Uterus (tissue), 4 donors: ENCODE data around the gene DNAJB13. TPM values are rescaled to one million over a fixed set of nuclear protein-coding genes. Genes with fewer than 3 reads are reported as not detected.

Experiments
- DNase-seq, 2 donors: peaks; one replicate each; pipeline ENCODE4 v3.0.0-alpha.2; 2019 to 2020
- H3K27ac ChIP-seq, 2 donors: fragments of 200-600 bp; sonication (generic); 1 replicate in 1 of 2; 2 replicates in 1 of 2; pipeline ENCODE4 v1.5.1; 2016 to 2018
- H3K27me3 ChIP-seq, 2 donors: fragments of 200-600 bp; sonication (generic); one replicate each; pipeline ENCODE4 v1.5.1; 2018 to 2019; ENCODE audit warnings: control low read depth in 1 of 2
- H3K36me3 ChIP-seq, 2 donors: fragments of 200-600 bp; sonication (generic); one replicate each; pipeline ENCODE4 v1.5.1; 2019; ENCODE audit warnings: control low read depth in 1 of 2
- H3K4me1 ChIP-seq, 2 donors: fragments of 200-600 bp; sonication (generic); one replicate each; pipeline ENCODE4 v1.5.1; 2018 to 2019; ENCODE audit warnings: control low read depth in 1 of 2
- H3K4me3 ChIP-seq, 2 donors: fragments of 200-600 bp; sonication (generic); 1 replicate in 1 of 2; 2 replicates in 1 of 2; pipeline ENCODE4 v1.5.1; 2018 to 2019; ENCODE audit warnings: mild to moderate bottlenecking in 1 of 2
- H3K9me3 ChIP-seq, 2 donors: fragments of 200-600 bp; sonication (generic); one replicate each; pipeline ENCODE4 v1.5.1; 2019; ENCODE audit warnings: control low read depth in 1 of 2
- CTCF ChIP-seq, 4 experiments: fragments of 200-600 bp in 2 of 4; fragments of 450-650 bp in 2 of 4; sonication (generic) in 2 of 4; IDR thresholded peaks; one replicate each; pipeline ENCODE4 v1.5.1; 2016 to 2019; ENCODE audit warnings: antibody characterized with exemption in 4 of 4, mild to moderate bottlenecking in 2 of 4, moderate library complexity in 1 of 4
- POLR2A ChIP-seq, 2 donors: fragments of 450-650 bp; IDR thresholded peaks; one replicate each; pipeline ENCODE4 v1.6.1; 2016; ENCODE audit warnings: antibody characterized with exemption in 2 of 2, mild to moderate bottlenecking in 1 of 2, moderate library complexity in 1 of 2
- intact Hi-C: fragments of 100-400 bp; cut with DNase I; formaldehyde crosslinking; loops from one replicate; pipeline ENCODE4 v1.15.1; 2023; ENCODE audit warnings: low total_unique reads
- total RNA-seq, 4 donors: library from RNA; depleted of rRNA in 3 of 4; stranded (reverse); fragments of >200 nt in 3 of 4; gene quantifications; one replicate each; pipeline versions ENCODE4 v1.1.0 to v1.2.4, GENCODE V29; 2014 to 2023
- donor health status: DM: yes; HTN: yes; CAD: no.

DNAJB13 gene
- total RNA-seq, 4 donors from 2014 or later: 1.9 to 9.1 (median 4.6) TPM; not detected in 1

GRCh38 chr11:73942010-73942409 lies 8.8 kb upstream of the DNAJB13 start:
- intact Hi-C loops: no loop called here
- no peak for TF ChIP-seq CTCF (IDR thresholded peaks at IDR 0.05)
- TF ChIP-seq POLR2A (IDR thresholded peaks at IDR 0.05): no peak
- H3K4me1 ChIP-seq: no peaks in the 10 kb centered on the region
- no peak overlapping the region for H3K27ac ChIP-seq
- DNase-seq: no peak
- no peaks in the 10 kb centered on the region for H3K36me3 ChIP-seq
- H3K9me3 ChIP-seq: no peaks in the 10 kb centered on the region
- no peak overlapping the region for H3K4me3 ChIP-seq
- no peaks in the 10 kb centered on the region for H3K27me3 ChIP-seq

- no peaks in the 10 kb centered on the region for H3K36me3 ChIP-seq
- H3K9me3 ChIP-seq: no peaks in the 10 kb centered on the region
- DNase-seq: no peak
- H3K4me3 ChIP-seq: no peak overlapping the region
- TF ChIP-seq POLR2A (IDR thresholded peaks at IDR 0.05) (no peak), CTCF (IDR thresholded peaks at IDR 0.05) (no peak)
- intact Hi-C loops: no loop called here
- H3K4me1 ChIP-seq: no peaks in the 10 kb centered on the region
- H3K27me3 ChIP-seq: no peaks in the 10 kb centered on the region
- no peak overlapping the region for H3K27ac ChIP-seq
These were observed 6.7 kb upstream of the DNAJB13 start for GRCh38 chr11:73944085-73944484.

DNA sequence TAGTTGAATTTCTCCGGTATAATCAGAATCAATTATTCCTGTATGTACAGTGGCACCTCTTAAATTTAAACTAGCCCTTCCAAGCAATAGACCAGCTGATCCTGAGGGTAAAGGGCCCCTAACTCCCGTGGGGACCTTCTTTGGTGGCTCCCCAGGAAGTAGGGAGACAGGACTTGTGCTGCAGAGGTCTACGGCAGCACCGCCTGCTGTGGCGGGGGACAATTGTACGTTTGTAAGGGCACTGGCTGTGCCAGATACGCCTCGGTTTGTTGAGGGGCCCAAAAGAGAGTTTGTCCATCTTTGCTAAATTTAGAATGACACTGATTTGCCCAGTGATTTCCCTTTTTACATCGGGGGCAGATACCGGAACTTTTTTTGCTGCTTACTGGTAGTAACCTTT lies 5.9 kb upstream of the DNAJB13 start:
- H3K4me1 ChIP-seq: no peaks in the 10 kb centered on the region
- H3K27ac ChIP-seq: no peak overlapping the region
- no peaks in the 10 kb centered on the region for H3K27me3 ChIP-seq
- no peak overlapping the region for H3K4me3 ChIP-seq
- TF ChIP-seq POLR2A (IDR thresholded peaks at IDR 0.05) (no peak), CTCF (IDR thresholded peaks at IDR 0.05) (no peak)
- no peaks in the 10 kb centered on the region for H3K9me3 ChIP-seq
- H3K36me3 ChIP-seq: no peaks in the 10 kb centered on the region
- intact Hi-C loops: no loop called here
- DNase-seq: no peak

DNA sequence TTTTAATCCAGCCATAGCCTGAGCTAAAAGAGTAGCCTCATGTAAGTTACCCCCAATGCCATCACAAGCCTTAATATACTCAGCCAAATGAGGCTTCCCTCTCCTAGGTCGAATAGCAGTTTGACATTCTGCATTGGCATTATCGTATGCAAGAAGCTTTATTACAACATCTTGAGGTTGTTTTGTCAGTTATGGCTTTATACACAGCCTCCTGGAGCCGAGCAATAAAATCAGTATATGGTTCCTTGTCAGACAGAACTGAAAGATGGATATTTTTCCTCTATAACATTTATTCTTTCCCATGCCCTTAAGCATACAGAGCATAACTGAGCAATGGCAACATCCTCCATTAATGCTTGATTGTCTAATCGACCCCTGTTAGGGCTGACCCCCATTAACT lies 5.4 kb upstream of the DNAJB13 start:
- TF ChIP-seq POLR2A (IDR thresholded peaks at IDR 0.05) (no peak), CTCF (IDR thresholded peaks at IDR 0.05) (no peak)
- no peaks in the 10 kb centered on the region for H3K27me3 ChIP-seq
- H3K36me3 ChIP-seq: no peaks in the 10 kb centered on the region
- H3K27ac ChIP-seq: no peak overlapping the region
- intact Hi-C loops: no loop called here
- no peaks in the 10 kb centered on the region for H3K4me1 ChIP-seq
- H3K4me3 ChIP-seq: no peak overlapping the region
- DNase-seq: no peak
- no peaks in the 10 kb centered on the region for H3K9me3 ChIP-seq

GRCh38 chr11:73946798-73947458 lies 3.9 kb upstream of the DNAJB13 start:
- H3K27me3 ChIP-seq: no peaks in the 10 kb centered on the region
- no peak for DNase-seq
- no peaks in the 10 kb centered on the region for H3K9me3 ChIP-seq
- TF ChIP-seq CTCF (IDR thresholded peaks at IDR 0.05) (no peak), POLR2A (IDR thresholded peaks at IDR 0.05) (no peak)
- H3K4me1 ChIP-seq: no peaks in the 10 kb centered on the region
- intact Hi-C loops: no loop called here
- no peak overlapping the region for H3K27ac ChIP-seq
- H3K36me3 ChIP-seq: no peaks in the 10 kb centered on the region
- H3K4me3 ChIP-seq: no peak overlapping the region
